IMR-90 (cell line): ENCODE measurements around the gene SOCS3.

ENCODE experiments used
- CTCF ChIP-seq: conservative IDR thresholded peaks from 2 replicates; pipeline ENCODE4 v1.5.1; 2012; ENCODE audit warnings: mild to moderate bottlenecking, low read depth, low read length, improper control_type of control experiment
- MAFK ChIP-seq: IDR thresholded peaks from 2 replicates; pipeline ENCODE4 v1.6.1; 2012; ENCODE audit warnings: low read depth, low read length, improper control_type of control experiment
- MXI1 ChIP-seq: IDR thresholded peaks from 2 replicates; pipeline ENCODE4 v1.6.1; 2012; ENCODE audit warnings: low read depth, mild to moderate bottlenecking, low read length, moderate library complexity, borderline replicate concordance
- RCOR1 ChIP-seq: IDR thresholded peaks from 2 replicates; pipeline ENCODE4 v1.6.1; 2012; ENCODE audit warnings: mild to moderate bottlenecking, low read length, improper control_type of control experiment; ENCODE audit not compliant: insufficient replicate concordance
- TF ChIP-seq, protein P1 (sequence below): fragments of 150-350 bp; IDR thresholded peaks from 2 replicates; pipeline ENCODE4 v1.6.1; 2017; ENCODE audit warnings: mild to moderate bottlenecking, antibody characterized with exemption, low read length, low read depth

GRCh38 chr17:78322858-78323455, 36.9 kb downstream of the SOCS3 start:
- TF ChIP-seq MXI1: no peak
- no peak for TF ChIP-seq CTCF
- no peak for TF ChIP-seq MAFK
- TF ChIP-seq, protein P1, sequence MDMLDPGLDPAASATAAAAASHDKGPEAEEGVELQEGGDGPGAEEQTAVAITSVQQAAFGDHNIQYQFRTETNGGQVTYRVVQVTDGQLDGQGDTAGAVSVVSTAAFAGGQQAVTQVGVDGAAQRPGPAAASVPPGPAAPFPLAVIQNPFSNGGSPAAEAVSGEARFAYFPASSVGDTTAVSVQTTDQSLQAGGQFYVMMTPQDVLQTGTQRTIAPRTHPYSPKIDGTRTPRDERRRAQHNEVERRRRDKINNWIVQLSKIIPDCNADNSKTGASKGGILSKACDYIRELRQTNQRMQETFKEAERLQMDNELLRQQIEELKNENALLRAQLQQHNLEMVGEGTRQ: no peak
- TF ChIP-seq RCOR1: no peak
